Measurements from ENCODE around the gene TJP2. TPM values are rescaled to one million over a fixed set of nuclear protein-coding genes. Genes with fewer than 3 reads are reported as not detected.

TJP2 gene
- 24.1 and 27.0 TPM in 2 replicates for total RNA-seq (2014; rRNA removed; shearing (Covaris generic))

GRCh38 chr9:69173891-69174615 lies at the start of gene TJP2:
TSS of gene TJP2 (plus strand) at chr9:69174277. CDS start at chr9:69174373, 96 bp downstream.

Other genes starting within 250 kb of the TJP2 start
- not detected in 2 replicates for gene PRKACG, start 160.2 kb upstream of the TJP2 start, total RNA-seq (2014; rRNA removed; shearing (Covaris generic))
- 2.3 and 3.1 TPM in 2 replicates for gene FXN, start 138.5 kb upstream of the TJP2 start, total RNA-seq (2014; rRNA removed; shearing (Covaris generic))
- gene ENTREP1, start 150.9 kb downstream of the TJP2 start, total RNA-seq (2014; rRNA removed; shearing (Covaris generic)) = 0.13 and 0.26 TPM in 2 replicates